Ovary (tissue), 9 donors: ENCODE results near the gene PHC2. TPM values are rescaled to one million over a fixed set of nuclear protein-coding genes. Genes with fewer than 3 reads are reported as not detected.

ENCODE experiments used
- DNase-seq, 5 donors: peaks; one replicate each; pipeline ENCODE4 v3.0.0-alpha.2; 2019 to 2020
- H3K27ac ChIP-seq, 2 donors: fragments of 200-600 bp; one replicate each; pipeline versions ENCODE4 v1.5.1 to v1.8.0; 2019 to 2022
- H3K27me3 ChIP-seq: fragments of 200-600 bp; one replicate; pipeline ENCODE4 v1.8.0; 2022
- H3K36me3 ChIP-seq: fragments of 200-600 bp; sonication (generic); one replicate; pipeline ENCODE4 v1.5.1; 2019
- H3K4me1 ChIP-seq: one replicate; pipeline ENCODE4 v1.8.1; 2013; ENCODE audit warnings: mild to moderate bottlenecking, moderate library complexity; ENCODE audit not compliant: insufficient read depth
- H3K4me3 ChIP-seq: fragments of 200-600 bp; sonication (generic); one replicate; pipeline ENCODE4 v1.5.1; 2017
- H3K9me3 ChIP-seq, 2 donors: fragments of 200-600 bp in 1 of 2; sonication (generic) in 1 of 2; one replicate each; pipeline versions ENCODE4 v1.5.1 to v1.8.1; 2013 to 2019; ENCODE audit warnings: mild to moderate bottlenecking in 1 of 2, moderate library complexity in 1 of 2
- CTCF ChIP-seq, 3 donors: fragments of 450-650 bp in 2 of 3; fragments of 200-600 bp in 1 of 3; IDR thresholded peaks; one replicate each; pipeline versions ENCODE4 v1.5.1 to v1.8.0; 2016 to 2022; ENCODE audit warnings: antibody characterized with exemption in 3 of 3, mild to moderate bottlenecking in 1 of 3
- EP300 ChIP-seq: sonication (generic); formaldehyde crosslinking; IDR thresholded peaks from one replicate; pipeline ENCODE4 v1.6.1; 2017; ENCODE audit warnings: antibody characterized with exemption
- POLR2A ChIP-seq: fragments of 450-650 bp; IDR thresholded peaks from one replicate; pipeline ENCODE4 v1.6.1; 2017; ENCODE audit warnings: antibody characterized with exemption, mild to moderate bottlenecking, moderate library complexity
- WGBS, 3 donors: extraction: QIAGEN DNeasy Blood & Tissue Kit in 1 of 3; methylation state at CpG; one replicate each; pipeline versions ENCODE4 v1.1.5 to v1.1.7; 2013 to 2017; 5-methylcytosine and 5-hydroxymethylcytosine counted together
- intact Hi-C, 4 donors: fragments of 100-400 bp; cut with DNase I; formaldehyde crosslinking; loops; one replicate each; pipeline versions ENCODE4 v1.11.0 to v1.15.1; 2022 to 2023
- polyA plus RNA-seq, 2 donors: library from polyadenylated mRNA; stranded (reverse); fragments of 200-250 nt in 1 of 2; fragments of 350-450 nt in 1 of 2; fragmentation: Illumina TruSeq in 1 of 2; extraction: RNeasy Lipid Tissue Mini Kit (QIAGEN cat#74804) in 1 of 2; gene quantifications; one replicate each; pipeline ENCODE4 v1.2.3, GENCODE V29; 2013 to 2014
- total RNA-seq, 7 donors: library from RNA; depleted of rRNA in 2 of 7; stranded (reverse); fragments of >200 nt in 2 of 7; fragmentation: NEBNext Ultra II Directional in 3 of 7; extraction: Animal tissue kit (Norgen Biotek cat#: 25700) in 3 of 7; gene quantifications; one replicate each; pipeline versions ENCODE4 v1.1.0 to v1.2.4, GENCODE V29; 2016 to 2023
- donor health status: DM: no; HTN: no; CAD: no; lungs with moderate emphysema.
- donor health status: DM: no; HTN: no; CAD: no.
- donor health status: Bipolar disorder and iron deficiency.
- donor health status: DM: yes; HTN: yes; CAD: no.
- donor health status: DM: no; HTN: no; CAD: no.
- donor health status: DM: yes; HTN: yes; CAD: no.

Gene PHC2
- total and polyA plus RNA-seq, 9 donors, result 52.3 to 101 (median 85.5) TPM

- Histone ChIP-seq H3K4me3 (no peak overlapping the region), H3K27ac (no peak overlapping the region), H3K9me3 (no peaks in the 10 kb centered on the region), H3K4me1 (peaks cover 7% of the 10 kb centered on the region), H3K36me3 (no peaks in the 10 kb centered on the region), H3K27me3 (no peaks in the 10 kb centered on the region)
- DNase-seq, result no peak
- intact Hi-C loops, result no loop called here
- no peak for TF ChIP-seq POLR2A
- TF ChIP-seq CTCF (IDR thresholded peaks at IDR 0.05), result no peak
- no peak for TF ChIP-seq EP300
- 96 to 97% (median 97%) methylated on average over 3 of the region's 3 CpGs for WGBS, 3 donors
Observed at GRCh38 chr1:33401471-33401870, 29.4 kb downstream of the PHC2 start.

GRCh38 chr1:33400153-33400911 lies 30.6 kb downstream of the PHC2 start:
- H3K27ac ChIP-seq, result no peak overlapping the region
- TF ChIP-seq CTCF (IDR thresholded peaks at IDR 0.05) (no peak), EP300 (no peak), POLR2A (no peak)
- H3K27me3 ChIP-seq, result no peaks in the 10 kb centered on the region
- H3K4me3 ChIP-seq, result no peak overlapping the region
- peaks cover 7% of the 10 kb centered on the region for H3K4me1 ChIP-seq
- DNase-seq, result no peak
- H3K9me3 ChIP-seq, result no peaks in the 10 kb centered on the region
- intact Hi-C loops, result no loop called here
- WGBS, 3 donors, result 45 to 59% (median 46%) methylated on average over 4 of the region's 4 CpGs
- no peaks in the 10 kb centered on the region for H3K36me3 ChIP-seq

GRCh38 chr1:33399375-33399774 lies 31.5 kb downstream of the PHC2 start:
- Histone ChIP-seq H3K4me3 (no peak overlapping the region), H3K4me1 (peaks cover 7% of the 10 kb centered on the region), H3K9me3 (no peaks in the 10 kb centered on the region), H3K27ac (no peak overlapping the region), H3K27me3 (no peaks in the 10 kb centered on the region), H3K36me3 (no peaks in the 10 kb centered on the region)
- intact Hi-C loops, result no loop called here
- no peak for TF ChIP-seq EP300
- TF ChIP-seq POLR2A, result no peak
- no peak for TF ChIP-seq CTCF (IDR thresholded peaks at IDR 0.05)
- DNase-seq, result no peak
- WGBS, 3 donors, result 62 to 66% (median 66%) methylated on average over 3 of the region's 3 CpGs

GRCh38 chr1:33397994-33398393 lies 32.9 kb downstream of the PHC2 start:
- no peak overlapping the region for H3K27ac ChIP-seq
- H3K36me3 ChIP-seq, result no peaks in the 10 kb centered on the region
- H3K27me3 ChIP-seq, result no peaks in the 10 kb centered on the region
- intact Hi-C loops, result no loop called here
- DNase-seq, result no peak
- TF ChIP-seq EP300 (no peak), POLR2A (no peak), CTCF (IDR thresholded peaks at IDR 0.05) (no peak)
- H3K4me1 ChIP-seq, result peaks cover 7% of the 10 kb centered on the region
- no peaks in the 10 kb centered on the region for H3K9me3 ChIP-seq
- H3K4me3 ChIP-seq, result no peak overlapping the region
